ENCODE data around the gene MRPL43.

- TF ChIP-seq ZNF8 (CRISPR knock-in tag; IDR thresholded peaks at IDR 0.05) (no peak), PATZ1 (CRISPR knock-in tag; IDR thresholded peaks at IDR 0.05; ENCODE audit: borderline replicate concordance) (no peak), POU6F1 (CRISPR knock-in tag; IDR thresholded peaks at IDR 0.05; ENCODE audit: borderline replicate concordance, low read depth) (no peak), RARB (CRISPR knock-in tag; IDR thresholded peaks at IDR 0.05) (no peak), CSRNP3 (CRISPR knock-in tag; IDR thresholded peaks at IDR 0.05) (no peak), ZC3H10 (CRISPR knock-in tag; IDR thresholded peaks at IDR 0.05) (no peak), TOX (CRISPR knock-in tag; IDR thresholded peaks at IDR 0.05; ENCODE audit: borderline replicate concordance) (no peak), ZFP30 (CRISPR knock-in tag; IDR thresholded peaks at IDR 0.05) (no peak)
Observed at GRCh38 chr10:100972904-100973535, 14.3 kb downstream of the MRPL43 start.
